K562 (cell line): ENCODE results near the gene DDX20. TPM values are rescaled to one million over a fixed set of nuclear protein-coding genes. Genes with fewer than 3 reads are reported as not detected.

Experiments
- CAMTA2 ChIP-seq: fragments of 250-450 bp; sonication (Bioruptor Pico); conservative IDR thresholded peaks from 2 replicates; pipeline ENCODE4 v1.5.1; 2022
- E2F3 ChIP-seq: fragments of 250-450 bp; sonication (Bioruptor Pico); IDR thresholded peaks from 2 replicates; pipeline ENCODE4 v1.4.0; 2020; ENCODE audit warnings: mild to moderate bottlenecking
- ELF1 ChIP-seq: fragments of 200-800 bp; sonication (Bioruptor generic); IDR thresholded peaks from 2 replicates; pipeline ENCODE4 v1.6.1; 2016; ENCODE audit warnings: missing genetic modification characterization, missing compliant biosample characterization
- NEUROD1 ChIP-seq: fragments of 150-350 bp; IDR thresholded peaks from 2 replicates; pipeline ENCODE4 v1.6.1; 2014; ENCODE audit warnings: borderline replicate concordance, low read length, low read depth; ENCODE audit not compliant: partially characterized antibody
- PRMT5 ChIP-seq: sonication (generic); formaldehyde crosslinking; IDR thresholded peaks from 2 replicates; pipeline ENCODE4 v1.5.0; 2020; ENCODE audit warnings: missing genetic modification reagents
- RBM39 ChIP-seq: fragments of 200-400 bp; formaldehyde crosslinking; optimal IDR thresholded peaks from 2 replicates; pipeline ENCODE3; 2018; ENCODE audit warnings: low read depth, low read length
- REST ChIP-seq, 2 experiments: fragments of 450-650 bp; formaldehyde crosslinking in 1 of 2; IDR thresholded peaks; 2 replicates each; pipeline versions ENCODE4 v1.4.0 to v1.6.1; 2014 to 2020; ENCODE audit warnings: mild to moderate bottlenecking in 2 of 2, borderline replicate concordance in 1 of 2, low read depth in 1 of 2
- TCF3 ChIP-seq: sonication (generic); formaldehyde crosslinking; IDR thresholded peaks from 2 replicates; pipeline ENCODE4 v1.4.0; 2020; ENCODE audit warnings: mild to moderate bottlenecking, missing genetic modification reagents
- ZNF609 ChIP-seq: sonication (generic); formaldehyde crosslinking; IDR thresholded peaks from 2 replicates; pipeline ENCODE4 v1.8.1; 2023; ENCODE audit warnings: missing genetic modification reagents, mild to moderate bottlenecking, borderline replicate concordance
- ZNF79 ChIP-seq: fragments of 250-450 bp; sonication (Bioruptor Pico); IDR thresholded peaks from 2 replicates; pipeline ENCODE4 v1.4.0; 2020; ENCODE audit warnings: low read depth, mild to moderate bottlenecking, moderate library complexity
- polyA plus RNA-seq, 8 experiments: library from polyadenylated mRNA; depleted of rRNA in 4 of 8; stranded (reverse) in 5 of 8; unstranded in 3 of 8; fragments of >200 nt; fragmentation: Nextera tagmentation in 2 of 8; fragmentation: Illumina TruSeq in 1 of 8; extraction: Ambion mirVana in 2 of 8; extraction: Trizol in 1 of 8; gene quantifications; 2 replicates each; pipeline versions ENCODE4 v1.2.1 to v1.2.3, GENCODE V29; 2011 to 2014; ENCODE audit warnings: inconsistent platforms in 1 of 8, missing spikeins in 1 of 8
- total RNA-seq, 7 experiments: library from RNA; depleted of rRNA in 6 of 7; stranded (reverse); fragments of >200 nt in 6 of 7; fragmentation: Illumina TruSeq in 2 of 7; extraction: Trizol in 2 of 7; gene quantifications; 2 replicates each; pipeline versions ENCODE4 v1.2.1 to v1.2.3, GENCODE V29; 2011 to 2021; ENCODE audit warnings: low replicate concordance in 1 of 7

The DDX20 gene
- total and polyA plus RNA-seq, 9 of the 15 experiments (the other 6 are each of a cell fraction or from before 2014, with no cell fraction given) = 8.3 to 33.4 (median 24.5) TPM

- TF ChIP-seq ZNF79 (CRISPR knock-in tag) (no peak), ZNF609 (CRISPR knock-in tag) (no peak), REST (IDR thresholded peaks at IDR 0.05; ENCODE audit: borderline replicate concordance) (no peak), REST (CRISPR knock-in tag; IDR thresholded peaks at IDR 0.05; ENCODE audit: low read depth) (peak; percentile 45; the same call in 1 of the 2 replicates), NEUROD1 (no peak), E2F3 (CRISPR knock-in tag) (no peak), PRMT5 (CRISPR knock-in tag) (no peak), CAMTA2 (no peak), ELF1 (tag) (peak; percentile 62), RBM39 (no peak), TCF3 (CRISPR knock-in tag) (no peak)
Measured at GRCh38 chr1:111733183-111733991, 22.3 kb upstream of the DDX20 start (continued).
